Spleen (tissue), 11 donors: ENCODE results near the gene ENO4. TPM values are rescaled to one million over a fixed set of nuclear protein-coding genes. Genes with fewer than 3 reads are reported as not detected.

Source experiments
- DNase-seq: peaks from one replicate; pipeline ENCODE4 v3.0.0-alpha.2; 2020
- H3K27ac ChIP-seq, 8 donors: fragments of 200-600 bp; sonication (generic) in 7 of 8; 1 replicate in 4 of 8; 2 replicates in 4 of 8; pipeline versions ENCODE4 v1.5.0 to v1.8.0; 2016 to 2021; ENCODE audit warnings: inconsistent platforms in 4 of 8, mild to moderate bottlenecking in 4 of 8, moderate library complexity in 1 of 8
- H3K27me3 ChIP-seq, 7 donors: fragments of 200-600 bp; sonication (generic) in 6 of 7; replicated peaks in 1 of 7; 1 replicate in 4 of 7; 2 replicates in 3 of 7; pipeline versions ENCODE4 v1.5.0 to v1.8.0; 2016 to 2021; ENCODE audit warnings: inconsistent platforms in 3 of 7, mild to moderate bottlenecking in 1 of 7
- H3K36me3 ChIP-seq, 6 donors: fragments of 200-600 bp; sonication (generic) in 5 of 6; 1 replicate in 4 of 6; 2 replicates in 2 of 6; pipeline versions ENCODE4 v1.5.0 to v1.8.0; 2016 to 2021; ENCODE audit warnings: inconsistent platforms in 2 of 6
- H3K4me1 ChIP-seq, 6 donors: fragments of 200-600 bp; sonication (generic) in 5 of 6; 1 replicate in 3 of 6; 2 replicates in 3 of 6; pipeline versions ENCODE4 v1.5.0 to v1.8.0; 2016 to 2021; ENCODE audit warnings: inconsistent platforms in 3 of 6
- H3K4me3 ChIP-seq, 8 donors: fragments of 200-600 bp; sonication (generic) in 7 of 8; 1 replicate in 4 of 8; 2 replicates in 4 of 8; pipeline versions ENCODE4 v1.5.0 to v1.8.0; 2016 to 2021; ENCODE audit warnings: inconsistent platforms in 4 of 8, mild to moderate bottlenecking in 4 of 8, moderate library complexity in 2 of 8
- H3K9me3 ChIP-seq, 8 donors: fragments of 200-600 bp; sonication (generic) in 7 of 8; 1 replicate in 4 of 8; 2 replicates in 4 of 8; pipeline versions ENCODE4 v1.5.0 to v1.8.0; 2016 to 2021; ENCODE audit warnings: inconsistent platforms in 4 of 8
- CTCF ChIP-seq, 11 experiments: fragments of 200-600 bp in 7 of 11; fragments of 450-650 bp in 4 of 11; sonication (generic) in 4 of 11; IDR thresholded peaks in 8 of 11; conservative IDR thresholded peaks in 3 of 11; 1 replicate in 7 of 11; 2 replicates in 4 of 11; pipeline versions ENCODE4 v1.4.0 to v1.8.0; 2016 to 2021; ENCODE audit warnings: antibody characterized with exemption in 11 of 11, inconsistent platforms in 4 of 11, mild to moderate bottlenecking in 1 of 11
- POLR2A ChIP-seq, 3 donors: fragments of 450-650 bp; IDR thresholded peaks; one replicate each; pipeline ENCODE4 v1.5.1; 2017; ENCODE audit warnings: antibody characterized with exemption in 3 of 3, mild to moderate bottlenecking in 1 of 3
- POLR2AphosphoS5 ChIP-seq, 3 donors: sonication (generic); formaldehyde crosslinking; IDR thresholded peaks; one replicate each; pipeline ENCODE4 v1.5.1; 2017; ENCODE audit warnings: antibody characterized with exemption in 3 of 3
- WGBS, 5 donors: extraction: QIAGEN DNeasy Blood & Tissue Kit in 3 of 5; methylation state at CpG; one replicate each; pipeline versions ENCODE4 v1.1.5 to v1.1.7; 2013 to 2018; 5-methylcytosine and 5-hydroxymethylcytosine counted together
- intact Hi-C: fragments of 100-400 bp; cut with DNase I; formaldehyde crosslinking; loops from one replicate; pipeline ENCODE4 v1.15.0; 2023; ENCODE audit warnings: low total_unique reads
- polyA plus RNA-seq, 3 donors: library from polyadenylated mRNA; stranded (reverse); fragments of 200-250 nt; gene quantifications; one replicate each; pipeline ENCODE4 v1.2.1, GENCODE V29; 2013
- total RNA-seq, 7 donors: library from RNA; depleted of rRNA in 3 of 7; stranded (reverse); fragments of >200 nt in 3 of 7; fragmentation: NEBNext Ultra II Directional in 4 of 7; extraction: Animal tissue kit (Norgen Biotek cat#: 25700) in 4 of 7; gene quantifications; one replicate each; pipeline versions ENCODE4 v1.1.0 to v1.2.1, GENCODE V29; 2016 to 2021
- donor health status: healthy with polysubstance abuse.
- donor health status: DM: no; HTN: no; CAD: no; lungs with moderate emphysema.
- donor health status: DM: no; HTN: no; CAD: no.
- donor health status: Bipolar disorder and iron deficiency.
- donor health status: healthy.
- donor health status: DM: no; HTN: no; CAD: no.
- donor health status: DM: yes; HTN: yes; CAD: no.

Gene ENO4
- total and polyA plus RNA-seq, 10 donors, result 0.03 to 0.09 TPM; not detected in 8

GRCh38 chr10:116802474-116802873 is 46.8 kb upstream of the ENO4 start:
- H3K27me3 ChIP-seq, result peaks cover 0 to 19% (median 0%) of the 10 kb centered on the region in 7 donors
- no peaks in the 10 kb centered on the region for H3K36me3 ChIP-seq
- intact Hi-C loops, result no loop called here
- H3K4me1 ChIP-seq, result no peaks in the 10 kb centered on the region
- no peak for DNase-seq
- 71 to 80% (median 75%) methylated on average over 6 of the region's 6 CpGs for WGBS, 5 donors
- TF ChIP-seq POLR2AphosphoS5 (IDR thresholded peaks at IDR 0.05) (no peak), CTCF (IDR thresholded peaks at IDR 0.05 in 8 of 11, conservative IDR thresholded peaks at IDR 0.05 in 3 of 11) (no peak), POLR2A (IDR thresholded peaks at IDR 0.05) (no peak)
- no peak overlapping the region for H3K27ac ChIP-seq
- no peak overlapping the region for H3K4me3 ChIP-seq
- H3K9me3 ChIP-seq, result no peaks in the 10 kb centered on the region

- no peaks in the 10 kb centered on the region for H3K9me3 ChIP-seq
- 83 to 93% (median 90%) methylated on average over 19 of the region's 19 CpGs for WGBS, 5 donors
- H3K36me3 ChIP-seq, result no peaks in the 10 kb centered on the region
- intact Hi-C loops, result no loop called here
- no peak for TF ChIP-seq POLR2AphosphoS5 (IDR thresholded peaks at IDR 0.05)
- TF ChIP-seq POLR2A (IDR thresholded peaks at IDR 0.05), result no peak
- TF ChIP-seq CTCF (IDR thresholded peaks at IDR 0.05 in 8 of 11, conservative IDR thresholded peaks at IDR 0.05 in 3 of 11), result no peak
- no peaks in the 10 kb centered on the region for H3K4me1 ChIP-seq
- H3K27me3 ChIP-seq, result peaks cover 0 to 20% (median 0%) of the 10 kb centered on the region in 7 donors
- DNase-seq, result no peak
- H3K4me3 ChIP-seq, result no peak overlapping the region
- no peak overlapping the region for H3K27ac ChIP-seq
Measured at GRCh38 chr10:116802876-116803275, 46.4 kb upstream of the ENO4 start.

GRCh38 chr10:116803451-116804249 is 45.6 kb upstream of the ENO4 start:
- H3K27me3 ChIP-seq, result peaks cover 0 to 23% (median 0%) of the 10 kb centered on the region in 7 donors
- no peak overlapping the region for H3K4me3 ChIP-seq
- TF ChIP-seq POLR2A (IDR thresholded peaks at IDR 0.05) (no peak), CTCF (IDR thresholded peaks at IDR 0.05 in 8 of 11, conservative IDR thresholded peaks at IDR 0.05 in 3 of 11) (no peak), POLR2AphosphoS5 (IDR thresholded peaks at IDR 0.05) (no peak)
- no peak overlapping the region for H3K27ac ChIP-seq
- no peaks in the 10 kb centered on the region for H3K36me3 ChIP-seq
- H3K4me1 ChIP-seq, result no peaks in the 10 kb centered on the region
- WGBS, 5 donors, result 77 to 86% (median 78%) methylated on average over 21 to 22 of the region's 22 CpGs
- no peak for DNase-seq
- intact Hi-C loops, result no loop called here
- H3K9me3 ChIP-seq, result no peaks in the 10 kb centered on the region

GRCh38 chr10:116808706-116809105 is 40.6 kb upstream of the ENO4 start:
- 83 to 91% (median 89%) methylated on average over 13 of the region's 13 CpGs for WGBS, 5 donors
- peaks cover 0 to 39% (median 16%) of the 10 kb centered on the region in 7 donors for H3K27me3 ChIP-seq

More at GRCh38 chr10:116808706-116809105, 40.6 kb upstream of the ENO4 start:
- no peak overlapping the region for H3K27ac ChIP-seq
- no peaks in the 10 kb centered on the region for H3K36me3 ChIP-seq
- TF ChIP-seq POLR2AphosphoS5 (IDR thresholded peaks at IDR 0.05) (no peak), POLR2A (IDR thresholded peaks at IDR 0.05) (no peak), CTCF (IDR thresholded peaks at IDR 0.05 in 8 of 11, conservative IDR thresholded peaks at IDR 0.05 in 3 of 11) (no peak)
- DNase-seq, result no peak
- no peaks in the 10 kb centered on the region for H3K9me3 ChIP-seq
- intact Hi-C loops, result no loop called here
- H3K4me3 ChIP-seq, result no peak overlapping the region
- no peaks in the 10 kb centered on the region for H3K4me1 ChIP-seq
